Measurements from ENCODE around the gene LMNTD2.

- no peak for TF ChIP-seq POLR2AphosphoS5 (IDR thresholded peaks at IDR 0.05; ENCODE audit: borderline replicate concordance, low read depth, low read length)
- no peak for TF ChIP-seq EZH2 (IDR thresholded peaks at IDR 0.05)
- TF ChIP-seq FOXP2 (optimal IDR thresholded peaks at IDR 0.05; ENCODE audit: control extremely low read depth, extremely low read length, insufficient read depth), result no peak
Measured at GRCh38 chr11:508956-509355, 51.6 kb downstream of the LMNTD2 start.
